ENCODE results near the gene OR2T33.

DNA sequence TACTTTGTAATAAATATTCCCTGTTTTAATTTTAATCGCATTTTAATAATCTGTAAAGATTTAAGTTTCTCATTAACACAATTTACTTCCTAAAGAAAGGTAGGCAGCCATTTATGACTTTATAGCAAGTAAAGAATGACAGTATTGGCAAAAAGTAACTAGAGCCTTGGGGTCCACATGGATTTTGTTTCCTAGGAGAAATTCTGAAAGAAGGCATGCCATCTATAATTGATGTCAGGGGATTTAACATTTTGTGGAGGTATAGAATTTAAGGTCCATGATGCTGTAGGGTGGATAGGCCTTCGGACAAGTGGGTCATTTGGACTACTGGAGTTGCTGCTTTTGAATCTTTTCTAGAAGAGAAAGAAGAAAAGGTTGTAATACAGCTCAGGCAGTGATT, 46.7 kb downstream of the OR2T33 start, which contains the start of gene OR2M4:
- TF ChIP-seq POLR2AphosphoS5 (IDR thresholded peaks at IDR 0.05; ENCODE audit: low read depth, low read length) (no peak), TAF1 (IDR thresholded peaks at IDR 0.05; ENCODE audit: borderline replicate concordance, insufficient read depth, low read length) (no peak)
